GM12878 (cell line): Measurements from ENCODE around the gene METTL13. TPM values are rescaled to one million over a fixed set of nuclear protein-coding genes. Genes with fewer than 3 reads are reported as not detected.

Source experiments
- ATAC-seq: fragments of 200-7000 bp; cut with Tn5 transposase; 3 replicates; pipeline ENCODE4 v1.9.1; 2020; ENCODE audit warnings: mild to moderate bottlenecking, moderate library complexity
- BruUV-seq: library from RNA; stranded (reverse); fragments of 400-500 nt; replicated peaks from 2 replicates; lab custom pipeline; 2021; lab: Mats Ljungman, UMichigan
- CTCF ChIA-PET: fragments of 300-600 bp; sonication (Branson Sonifier 250); formaldehyde crosslinking; extraction: SDS; loops from one replicate; lab custom pipeline; 2021; ENCODE audit warnings: inconsistent platforms; lab: Yijun Ruan, JAX
- POLR2A ChIA-PET: fragments of 350-600 bp; formaldehyde crosslinking; extraction: SDS; loops from one replicate; lab custom pipeline; 2021; ENCODE audit warnings: inconsistent platforms; lab: Charles Lee
- RAD21 ChIA-PET: fragments of 300-600 bp; sonication (Branson Sonifier 250); formaldehyde crosslinking; loops from one replicate; lab custom pipeline; 2023; ENCODE audit warnings: antibody characterized with exemption; ENCODE audit not compliant: unreplicated experiment; lab: Charles Lee
- SMC1A ChIA-PET: fragments of 300-600 bp; sonication (Branson Sonifier 250); formaldehyde crosslinking; loops from one replicate; lab custom pipeline; 2023; ENCODE audit not compliant: unreplicated experiment, uncharacterized antibody; lab: Charles Lee
- DNase-seq: peaks from one replicate; pipeline ENCODE4 v3.0.0-alpha.2; 2011; ENCODE audit warnings: low read depth, low spot score
- FAIRE-seq: peaks from 3 replicates; lab custom pipeline; 2011; peaks lifted over from hg19 to GRCh38; lab: Jason Lieb, UNC
- H2AFZ ChIP-seq: 2 replicates; pipeline ENCODE4 v1.6.0; 2011; ENCODE audit warnings: low read depth, low read length, control low read depth; ENCODE audit not compliant: control insufficient read depth
- H3K27ac ChIP-seq: 2 replicates; pipeline ENCODE4 v1.5.1; 2011; ENCODE audit warnings: control low read depth; ENCODE audit not compliant: control insufficient read depth, insufficient read depth
- H3K27me3 ChIP-seq, 2 experiments: replicated peaks in 1 of 2; 2 replicates each; pipeline versions ENCODE4 v1.6.0 to v1.6.1; 2011; ENCODE audit warnings: low read length in 1 of 2; ENCODE audit not compliant: control insufficient read depth in 2 of 2, insufficient read depth in 2 of 2
- H3K36me3 ChIP-seq, 2 experiments: 2 replicates each; pipeline ENCODE4 v1.5.1; 2011; ENCODE audit warnings: low read length in 1 of 2; ENCODE audit not compliant: control insufficient read depth in 2 of 2, insufficient read depth in 2 of 2
- H3K4me1 ChIP-seq: 2 replicates; pipeline ENCODE4 v1.6.1; 2011; ENCODE audit warnings: mild to moderate bottlenecking, low read length, moderate library complexity, mixed read lengths; ENCODE audit not compliant: control insufficient read depth, insufficient read depth
- H3K4me2 ChIP-seq: 2 replicates; pipeline ENCODE4 v1.6.0; 2011; ENCODE audit warnings: control low read depth; ENCODE audit not compliant: control insufficient read depth, insufficient read depth
- H3K4me3 ChIP-seq: fragments of 200-600 bp; sonication (generic); 2 replicates; pipeline ENCODE4 v1.5.1; 2016
- H3K79me2 ChIP-seq: 2 replicates; pipeline ENCODE4 v1.6.0; 2011; ENCODE audit warnings: low read length; ENCODE audit not compliant: control insufficient read depth, insufficient read depth
- H3K9ac ChIP-seq: 2 replicates; pipeline ENCODE4 v1.8.0; 2011; ENCODE audit warnings: low read length, control low read depth, mixed read lengths; ENCODE audit not compliant: control insufficient read depth, insufficient read depth
- H3K9me3 ChIP-seq: replicated peaks from 3 replicates; pipeline ENCODE4 v1.5.1; 2011; ENCODE audit warnings: mild to moderate bottlenecking, low read length; ENCODE audit not compliant: control insufficient read depth, insufficient read depth
- H4K20me1 ChIP-seq: 2 replicates; pipeline ENCODE4 v1.6.0; 2011; ENCODE audit not compliant: control insufficient read depth, insufficient read depth
- CREM ChIP-seq: IDR thresholded peaks from 2 replicates; pipeline ENCODE4 v1.6.1; 2014; ENCODE audit warnings: antibody characterized with exemption, low read depth
- CTCF ChIP-seq, 3 experiments: IDR thresholded peaks in 2 of 3; conservative IDR thresholded peaks in 1 of 3; 2 replicates each; pipeline ENCODE4 v1.5.1; 2011; ENCODE audit warnings: low read depth in 3 of 3, low read length in 3 of 3, mild to moderate bottlenecking in 3 of 3, control low read depth in 2 of 3, moderate library complexity in 2 of 3, inconsistent platforms in 1 of 3, mixed read lengths in 1 of 3; ENCODE audit not compliant: control insufficient read depth in 2 of 3, insufficient read depth in 1 of 3; ENCODE audit errors: extremely low read depth in 1 of 3
- DPF2 ChIP-seq: fragments of 450-650 bp; IDR thresholded peaks from 2 replicates; pipeline ENCODE4 v1.6.1; 2017; ENCODE audit warnings: mild to moderate bottlenecking
- HDGF ChIP-seq: fragments of 450-650 bp; IDR thresholded peaks from 2 replicates; pipeline ENCODE4 v1.6.1; 2016; ENCODE audit warnings: antibody characterized with exemption
- MTA2 ChIP-seq: fragments of 450-650 bp; IDR thresholded peaks from 2 replicates; pipeline ENCODE4 v1.6.1; 2016; ENCODE audit warnings: low read depth, mild to moderate bottlenecking, moderate library complexity
- NFXL1 ChIP-seq: fragments of 450-650 bp; IDR thresholded peaks from 2 replicates; pipeline ENCODE4 v1.6.1; 2017; ENCODE audit warnings: antibody characterized with exemption, mild to moderate bottlenecking, borderline replicate concordance
- REST ChIP-seq: IDR thresholded peaks from 2 replicates; pipeline ENCODE4 v1.6.1; 2012; ENCODE audit warnings: mild to moderate bottlenecking, low read depth, low read length
- SIX5 ChIP-seq: IDR thresholded peaks from 2 replicates; pipeline ENCODE4 v1.6.1; 2011; ENCODE audit warnings: mild to moderate bottlenecking, low read depth, low read length, moderate library complexity; ENCODE audit not compliant: severe bottlenecking
- ZNF24 ChIP-seq: fragments of 450-650 bp; IDR thresholded peaks from 2 replicates; pipeline ENCODE4 v1.6.1; 2017; ENCODE audit warnings: antibody characterized with exemption, mild to moderate bottlenecking
- WGBS: methylation state at CpG from one replicate; pipeline ENCODE4 v1.1.6; 2016; ENCODE audit warnings: low lambda C conversion rate; ENCODE audit not compliant: insufficient replicate concordance, insufficient coverage; ENCODE audit errors: missing lambda C conversion rate; 5-methylcytosine and 5-hydroxymethylcytosine counted together
- in situ Hi-C: fragments of 300-500 bp; cut with MboI; formaldehyde crosslinking; loops from 9 replicates; pipeline ENCODE4 v1.14.3; 2018; ENCODE audit warnings: mixed read lengths
- intact Hi-C: fragments of 100-400 bp; cut with micrococcal nuclease; formaldehyde crosslinking; loops from one replicate; pipeline ENCODE4 v1.14.2; 2022; ENCODE audit not compliant: unreplicated experiment
- polyA plus RNA-seq, 11 experiments: library from polyadenylated mRNA; depleted of rRNA in 4 of 11; unstranded in 6 of 11; stranded (reverse) in 5 of 11; fragments of >200 nt; fragmentation: Nextera tagmentation in 4 of 11; fragmentation: Illumina TruSeq in 1 of 11; extraction: Ambion mirVana in 4 of 11; extraction: Trizol in 1 of 11; gene quantifications; 1 replicate in 1 of 11; 2 replicates in 10 of 11; pipeline versions ENCODE4 v1.2.1 to v1.2.3, GENCODE V29; 2011 to 2016; ENCODE audit warnings: inconsistent platforms in 2 of 11, missing spikeins in 2 of 11, low read depth in 1 of 11
- total RNA-seq, 4 experiments: library from RNA; depleted of rRNA in 3 of 4; stranded (reverse); fragments of >200 nt in 3 of 4; fragmentation: Illumina TruSeq in 1 of 4; extraction: Trizol in 1 of 4; gene quantifications; 2 replicates each; pipeline versions ENCODE4 v1.2.1 to v1.2.3, GENCODE V29; 2013 to 2021
- TF ChIP-seq, protein P1 (sequence below): fragments of 450-650 bp; IDR thresholded peaks from 2 replicates; pipeline ENCODE4 v1.6.1; 2017; ENCODE audit warnings: borderline replicate concordance
- TF ChIP-seq, protein P2 (sequence below): fragments of 450-650 bp; formaldehyde crosslinking; IDR thresholded peaks from 2 replicates; pipeline ENCODE4 v1.4.0; 2020; ENCODE audit warnings: mild to moderate bottlenecking, moderate library complexity

The METTL13 gene
- total and polyA plus RNA-seq, 10 of the 15 experiments (the other 5 are each of a cell fraction or from before 2014, with no cell fraction given), result 12.2 to 47.2 (median 35.0) TPM

DNA sequence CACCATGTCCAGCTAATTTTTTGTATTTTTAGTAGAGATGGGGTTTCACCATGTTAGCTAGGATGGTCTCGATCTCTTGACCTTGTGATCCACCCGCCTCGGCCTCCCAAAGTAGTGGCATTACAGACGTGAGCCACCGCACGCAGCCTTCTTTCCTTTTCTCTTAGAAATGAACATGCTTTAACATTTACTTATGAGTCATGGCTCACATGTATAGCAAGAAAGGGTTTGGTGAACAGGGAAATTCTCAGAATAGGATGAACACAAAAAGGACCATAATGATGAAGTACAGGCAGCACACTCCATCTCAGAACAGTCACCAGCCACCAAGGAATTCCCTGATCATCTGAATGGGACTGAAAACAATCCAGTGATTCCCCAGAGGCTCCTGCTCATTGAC is 30.2 kb upstream of the METTL13 start:
- ChIA-PET CTCF (interaction anchor here (1.3 kb wide), 1 partner anchor 51 kb away, joined by 3 read pairs; no protein-coding TSS in a partner anchor), SMC1A (no interaction called here)
- in situ Hi-C loops, result no loop called here
- FAIRE-seq (no peak), DNase-seq (no peak)
- Histone ChIP-seq H3K27me3 (no peaks in the 10 kb centered on the region), H3K4me1 (no peaks in the 10 kb centered on the region), H4K20me1 (no peaks in the 10 kb centered on the region), H2AFZ (no peak overlapping the region), H3K4me2 (no peak overlapping the region)
- intact Hi-C loops, result no loop called here
- no peak for TF ChIP-seq CTCF (IDR thresholded peaks at IDR 0.05 in 2 of 3, conservative IDR thresholded peaks at IDR 0.05 in 1 of 3; ENCODE audit: control insufficient read depth in 2 of 3, extremely low read depth in 1 of 3, insufficient read depth in 1 of 3, low read depth in 3 of 3, low read length in 3 of 3)
- no peak for TF ChIP-seq CREM
- TF ChIP-seq MTA2, result no peak
- TF ChIP-seq, protein P1, sequence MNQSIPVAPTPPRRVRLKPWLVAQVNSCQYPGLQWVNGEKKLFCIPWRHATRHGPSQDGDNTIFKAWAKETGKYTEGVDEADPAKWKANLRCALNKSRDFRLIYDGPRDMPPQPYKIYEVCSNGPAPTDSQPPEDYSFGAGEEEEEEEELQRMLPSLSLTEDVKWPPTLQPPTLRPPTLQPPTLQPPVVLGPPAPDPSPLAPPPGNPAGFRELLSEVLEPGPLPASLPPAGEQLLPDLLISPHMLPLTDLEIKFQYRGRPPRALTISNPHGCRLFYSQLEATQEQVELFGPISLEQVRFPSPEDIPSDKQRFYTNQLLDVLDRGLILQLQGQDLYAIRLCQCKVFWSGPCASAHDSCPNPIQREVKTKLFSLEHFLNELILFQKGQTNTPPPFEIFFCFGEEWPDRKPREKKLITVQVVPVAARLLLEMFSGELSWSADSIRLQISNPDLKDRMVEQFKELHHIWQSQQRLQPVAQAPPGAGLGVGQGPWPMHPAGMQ, result no peak
- TF ChIP-seq, protein P2, sequence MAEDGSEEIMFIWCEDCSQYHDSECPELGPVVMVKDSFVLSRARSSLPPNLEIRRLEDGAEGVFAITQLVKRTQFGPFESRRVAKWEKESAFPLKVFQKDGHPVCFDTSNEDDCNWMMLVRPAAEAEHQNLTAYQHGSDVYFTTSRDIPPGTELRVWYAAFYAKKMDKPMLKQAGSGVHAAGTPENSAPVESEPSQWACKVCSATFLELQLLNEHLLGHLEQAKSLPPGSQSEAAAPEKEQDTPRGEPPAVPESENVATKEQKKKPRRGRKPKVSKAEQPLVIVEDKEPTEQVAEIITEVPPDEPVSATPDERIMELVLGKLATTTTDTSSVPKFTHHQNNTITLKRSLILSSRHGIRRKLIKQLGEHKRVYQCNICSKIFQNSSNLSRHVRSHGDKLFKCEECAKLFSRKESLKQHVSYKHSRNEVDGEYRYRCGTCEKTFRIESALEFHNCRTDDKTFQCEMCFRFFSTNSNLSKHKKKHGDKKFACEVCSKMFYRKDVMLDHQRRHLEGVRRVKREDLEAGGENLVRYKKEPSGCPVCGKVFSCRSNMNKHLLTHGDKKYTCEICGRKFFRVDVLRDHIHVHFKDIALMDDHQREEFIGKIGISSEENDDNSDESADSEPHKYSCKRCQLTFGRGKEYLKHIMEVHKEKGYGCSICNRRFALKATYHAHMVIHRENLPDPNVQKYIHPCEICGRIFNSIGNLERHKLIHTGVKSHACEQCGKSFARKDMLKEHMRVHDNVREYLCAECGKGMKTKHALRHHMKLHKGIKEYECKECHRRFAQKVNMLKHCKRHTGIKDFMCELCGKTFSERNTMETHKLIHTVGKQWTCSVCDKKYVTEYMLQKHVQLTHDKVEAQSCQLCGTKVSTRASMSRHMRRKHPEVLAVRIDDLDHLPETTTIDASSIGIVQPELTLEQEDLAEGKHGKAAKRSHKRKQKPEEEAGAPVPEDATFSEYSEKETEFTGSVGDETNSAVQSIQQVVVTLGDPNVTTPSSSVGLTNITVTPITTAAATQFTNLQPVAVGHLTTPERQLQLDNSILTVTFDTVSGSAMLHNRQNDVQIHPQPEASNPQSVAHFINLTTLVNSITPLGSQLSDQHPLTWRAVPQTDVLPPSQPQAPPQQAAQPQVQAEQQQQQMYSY (CRISPR knock-in tag), result no peak
- TF ChIP-seq HDGF, result no peak
- TF ChIP-seq REST, result no peak
- no peak for TF ChIP-seq ZNF24
- TF ChIP-seq NFXL1, result no peak
- TF ChIP-seq DPF2, result no peak
- TF ChIP-seq SIX5, result no peak
- TF ChIP-seq, all 136 proteins: peak for 0
- Histone ChIP-seq H3K36me3 (no peaks in the 10 kb centered on the region), H3K27ac (no peak overlapping the region), H3K9ac (no peak overlapping the region), H3K4me3 (no peak overlapping the region), H3K79me2 (no peaks in the 10 kb centered on the region), H3K9me3 (no peaks in the 10 kb centered on the region)
- ChIA-PET POLR2A (no interaction called here), RAD21 (no interaction called here)
- BruUV-seq, result no TSS peak
- ATAC-seq, result no peak
- 54% methylated on average over 6 of the region's 6 CpGs for WGBS
